HG02840 (cell line): ENCODE results near the gene GSTM4.
"Not testable (repeated sequence)": the region's sequence is repeated elsewhere in the genome, so short reads cannot be mapped to it uniquely, and the experiment has no call there.

Source experiments
- ATAC-seq: cut with Tn5 transposase; IDR thresholded peaks from one replicate; pipeline ENCODE4 v1.9.1; 2021; ENCODE audit warnings: mild to moderate bottlenecking, moderate library complexity, moderate number of reproducible peaks; ENCODE audit not compliant: unreplicated experiment, low FRiP score

Gene GSTM4

GRCh38 chr1:109660691-109661026 lies 4.8 kb downstream of the GSTM4 start:
- not testable (repeated sequence) for ATAC-seq

GRCh38 chr1:109661391-109661790 lies 5.5 kb downstream of the GSTM4 start:
- ATAC-seq, result no peak

- no peak for ATAC-seq
Observed at GRCh38 chr1:109664671-109665070, 8.8 kb downstream of the GSTM4 start.

- peak; percentile 83 for ATAC-seq
Observed at GRCh38 chr1:109667452-109668122, 11.7 kb downstream of the GSTM4 start, which contains the start of gene GSTM2. TSS of gene GSTM2 (plus strand) at chr1:109668057. CDS start at chr1:109668116, 59 bp downstream.

- no peak for ATAC-seq
Observed at GRCh38 chr1:109668123-109668775, 12.3 kb downstream of the GSTM4 start.

- no peak for ATAC-seq
Observed at GRCh38 chr1:109669246-109669948, 13.5 kb downstream of the GSTM4 start.

- ATAC-seq, result not testable (repeated sequence)
Observed at GRCh38 chr1:109669949-109670302, 14.0 kb downstream of the GSTM4 start.

GRCh38 chr1:109671067-109671466 lies 15.2 kb downstream of the GSTM4 start:
- no peak for ATAC-seq

- ATAC-seq, result not testable (repeated sequence)
Observed at GRCh38 chr1:109673861-109674260, 18.0 kb downstream of the GSTM4 start.

GRCh38 chr1:109676683-109677381 lies 20.9 kb downstream of the GSTM4 start:
- not testable (repeated sequence) for ATAC-seq

GRCh38 chr1:109677459-109677858 lies 21.6 kb downstream of the GSTM4 start:
- ATAC-seq, result no peak

- not testable (repeated sequence) for ATAC-seq
Observed at GRCh38 chr1:109678637-109679036, 22.7 kb downstream of the GSTM4 start.

- ATAC-seq, result not testable (repeated sequence)
Observed at GRCh38 chr1:109684777-109685176, 28.9 kb downstream of the GSTM4 start.

GRCh38 chr1:109685399-109685798 lies 29.5 kb downstream of the GSTM4 start:
- not testable (repeated sequence) for ATAC-seq

GRCh38 chr1:109685890-109686289 lies 30.0 kb downstream of the GSTM4 start:
- ATAC-seq, result not testable (repeated sequence)

- ATAC-seq, result not testable (repeated sequence)
Observed at GRCh38 chr1:109687109-109687508, 31.2 kb downstream of the GSTM4 start.

- ATAC-seq, result peak; percentile 89
Observed at GRCh38 chr1:109687641-109688499, 32.0 kb downstream of the GSTM4 start, which contains the start of gene GSTM1. TSS of gene GSTM1 (plus strand) at chr1:109687817. CDS start at chr1:109687874, 57 bp downstream.

- no peak for ATAC-seq
Observed at GRCh38 chr1:109689844-109690405, 34.0 kb downstream of the GSTM4 start.

- no peak for ATAC-seq
Observed at GRCh38 chr1:109691759-109692158, 35.9 kb downstream of the GSTM4 start.
